NK-92 (cell line): ENCODE data around the gene IKBKE.

Source experiments
- DNase-seq: peaks from one replicate; lab custom pipeline; 2025; ENCODE audit not compliant: unreplicated experiment; lab: John Stamatoyannopoulos, UW

The IKBKE gene

GRCh38 chr1:206469933-206470691 is at the start of gene IKBKE:
IKBKE (plus strand) TSS chr1:206470476; CDS start chr1:206473228, 2,752 bp downstream.
- no peak for DNase-seq

GRCh38 chr1:206421616-206422340 is 48.5 kb upstream of the IKBKE start:
- no peak for DNase-seq

- no peak for DNase-seq
These were observed 47.8 kb upstream of the IKBKE start for GRCh38 chr1:206422525-206422924.

- DNase-seq, result no peak
These were observed 43.0 kb upstream of the IKBKE start for GRCh38 chr1:206427291-206427690.

- DNase-seq, result no peak
These were observed 40.9 kb upstream of the IKBKE start for GRCh38 chr1:206429421-206429820.

GRCh38 chr1:206430031-206430983 is 40.0 kb upstream of the IKBKE start:
- no peak for DNase-seq

GRCh38 chr1:206435445-206435844 is 34.8 kb upstream of the IKBKE start:
- DNase-seq, result no peak

- DNase-seq, result no peak
These were observed 31.7 kb upstream of the IKBKE start for GRCh38 chr1:206438554-206438953.

GRCh38 chr1:206439205-206439604 is 31.1 kb upstream of the IKBKE start:
- no peak for DNase-seq

GRCh38 chr1:206441336-206441967 is 28.8 kb upstream of the IKBKE start:
- DNase-seq, result no peak

GRCh38 chr1:206442101-206442500 is 28.2 kb upstream of the IKBKE start:
- no peak for DNase-seq

GRCh38 chr1:206445116-206445515 is 25.2 kb upstream of the IKBKE start:
- no peak for DNase-seq

- DNase-seq, result no peak
These were observed 24.3 kb upstream of the IKBKE start for GRCh38 chr1:206445911-206446356.

GRCh38 chr1:206446688-206447421 is 23.4 kb upstream of the IKBKE start:
- no peak for DNase-seq

GRCh38 chr1:206447422-206447765 is 22.9 kb upstream of the IKBKE start:
- DNase-seq, result no peak

- DNase-seq, result no peak
These were observed 22.5 kb upstream of the IKBKE start for GRCh38 chr1:206447792-206448191.

- DNase-seq, result no peak
These were observed 21.8 kb upstream of the IKBKE start for GRCh38 chr1:206448471-206448870.

GRCh38 chr1:206449565-206449964 is 20.7 kb upstream of the IKBKE start:
- DNase-seq, result no peak

GRCh38 chr1:206450281-206450680 is 20.0 kb upstream of the IKBKE start:
- no peak for DNase-seq

- no peak for DNase-seq
These were observed 19.1 kb upstream of the IKBKE start for GRCh38 chr1:206451134-206451686.
